HG03097 (cell line): ENCODE results near the gene NETO2.
"Not testable (repeated sequence)": the region's sequence is repeated elsewhere in the genome, so short reads cannot be mapped to it uniquely, and the experiment has no call there.

ENCODE experiments used
- ATAC-seq: cut with Tn5 transposase; IDR thresholded peaks from one replicate; pipeline ENCODE4 v1.9.1; 2021; ENCODE audit not compliant: unreplicated experiment, low FRiP score

NETO2 gene

GRCh38 chr16:47143677-47144558 lies at the start of gene NETO2:
NETO2 (minus strand) TSS chr16:47143945; CDS start chr16:47143612, 333 bp downstream.
- peak; percentile 48 for ATAC-seq

GRCh38 chr16:47182318-47182717 lies 38.6 kb upstream of the NETO2 start:
- ATAC-seq: no peak

DNA sequence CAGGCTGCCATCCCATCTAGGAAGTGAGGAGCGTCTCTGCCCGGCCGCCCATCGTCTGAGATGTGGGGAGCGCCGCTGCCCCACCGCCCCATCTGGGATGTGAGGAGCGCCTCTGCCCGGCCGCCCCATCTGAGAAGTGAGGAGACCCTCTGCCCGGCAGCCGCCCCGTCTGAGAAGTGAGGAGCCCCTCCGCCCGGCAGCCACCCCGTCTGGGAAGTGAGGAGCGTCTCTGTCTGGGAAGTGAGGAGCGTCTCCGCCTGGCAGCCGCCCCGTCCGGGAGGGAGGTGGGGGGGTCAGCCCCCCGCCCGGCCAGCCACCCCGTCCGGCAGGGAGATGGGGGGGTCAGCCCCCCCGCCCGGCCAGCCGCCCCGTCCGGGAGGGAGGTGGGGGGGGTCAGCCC lies 37.3 kb upstream of the NETO2 start:
- ATAC-seq: not testable (repeated sequence)

- ATAC-seq: no peak
Observed at GRCh38 chr16:47180073-47180472, 36.3 kb upstream of the NETO2 start.

- no peak for ATAC-seq
Observed at GRCh38 chr16:47175152-47175551, 31.4 kb upstream of the NETO2 start.

DNA sequence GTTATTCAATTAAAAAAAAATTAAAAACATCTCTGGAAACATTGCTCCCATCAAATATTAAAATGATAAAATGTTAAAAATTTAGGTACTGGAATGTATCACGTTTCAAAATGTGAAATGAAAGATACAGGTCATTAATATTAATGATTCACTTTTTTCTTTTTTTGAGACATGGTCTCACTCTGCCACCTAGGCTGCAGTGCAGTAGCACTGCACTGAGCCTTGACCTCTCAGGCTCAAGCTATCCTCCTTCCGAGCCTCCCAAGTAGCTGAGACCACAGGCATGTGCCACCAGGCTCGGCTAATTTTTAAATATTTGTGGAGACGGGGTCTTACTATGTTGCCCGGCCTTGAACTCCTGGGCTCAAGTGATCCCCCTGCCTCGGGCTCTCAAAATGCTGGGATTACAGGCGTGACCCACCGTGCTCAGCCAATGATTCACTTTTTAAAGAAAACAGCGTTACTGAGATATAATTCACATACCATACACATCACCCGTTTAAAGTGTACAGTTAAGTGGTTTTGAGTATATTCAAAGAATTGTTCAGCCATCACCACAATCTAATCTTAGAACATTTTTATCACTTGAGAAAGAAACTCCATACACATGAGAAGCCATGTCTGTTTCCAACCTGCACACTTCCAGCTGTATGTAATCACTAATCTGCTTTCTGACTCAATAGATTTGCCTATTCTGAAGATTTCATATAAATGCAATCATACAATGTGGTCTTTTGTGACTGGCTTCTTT lies 19.1 kb upstream of the NETO2 start:
- ATAC-seq: no peak

- ATAC-seq: no peak
Observed at GRCh38 chr16:47161464-47161863, 17.7 kb upstream of the NETO2 start.

GRCh38 chr16:47160422-47160821 lies 16.7 kb upstream of the NETO2 start:
- ATAC-seq: no peak

- ATAC-seq: no peak
Observed at GRCh38 chr16:47158992-47159391, 15.2 kb upstream of the NETO2 start.

DNA sequence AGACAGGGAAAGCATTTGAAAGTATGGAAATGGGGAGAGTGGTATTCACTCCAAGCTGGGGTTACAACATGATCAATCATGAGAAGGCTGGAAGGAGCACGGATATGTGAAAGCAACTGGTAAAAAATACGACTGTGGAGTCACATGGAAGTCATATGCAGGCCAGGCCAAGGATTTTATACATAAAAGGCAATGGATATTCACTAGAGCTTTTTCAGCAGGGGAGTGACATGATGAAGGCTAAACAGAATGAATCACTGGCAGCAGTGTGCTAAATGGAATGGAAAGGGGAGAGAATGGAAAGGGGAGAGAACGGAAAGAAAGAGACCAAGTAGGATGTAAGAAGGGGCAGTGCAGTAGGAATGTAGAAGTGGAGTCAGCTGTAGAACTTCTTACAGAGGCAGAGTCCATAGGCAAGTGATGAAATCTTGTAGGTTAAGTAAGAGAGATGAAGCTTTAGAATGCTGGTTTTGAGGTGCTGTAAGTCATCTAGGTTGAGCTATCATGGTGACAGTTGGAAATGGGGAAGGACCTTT lies 13.0 kb upstream of the NETO2 start:
- ATAC-seq: no peak

DNA sequence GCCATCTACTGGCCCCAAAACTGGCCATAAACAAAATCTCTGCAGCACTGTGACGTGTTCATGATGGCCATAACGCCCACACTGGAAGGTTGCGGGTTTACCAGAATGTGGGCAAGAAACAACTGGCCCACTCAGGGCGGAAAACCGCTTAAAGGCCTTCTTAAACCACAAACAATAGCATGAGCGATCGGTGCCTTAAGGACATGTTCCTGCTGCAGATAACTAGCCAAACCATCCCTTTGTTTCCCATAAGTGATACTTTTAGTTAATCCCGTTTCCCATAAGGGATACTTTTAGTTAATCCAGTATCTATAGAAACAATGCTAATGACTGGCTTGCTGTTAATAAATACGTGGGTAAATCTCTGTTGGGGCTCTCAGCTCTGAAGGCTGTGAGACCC lies 8.8 kb upstream of the NETO2 start:
- ATAC-seq: not testable (repeated sequence)

- ATAC-seq: no peak
Observed at GRCh38 chr16:47150067-47150466, 6.3 kb upstream of the NETO2 start.

- ATAC-seq: no peak
Observed at GRCh38 chr16:47144559-47144877, 773 bp upstream of the NETO2 start.

DNA sequence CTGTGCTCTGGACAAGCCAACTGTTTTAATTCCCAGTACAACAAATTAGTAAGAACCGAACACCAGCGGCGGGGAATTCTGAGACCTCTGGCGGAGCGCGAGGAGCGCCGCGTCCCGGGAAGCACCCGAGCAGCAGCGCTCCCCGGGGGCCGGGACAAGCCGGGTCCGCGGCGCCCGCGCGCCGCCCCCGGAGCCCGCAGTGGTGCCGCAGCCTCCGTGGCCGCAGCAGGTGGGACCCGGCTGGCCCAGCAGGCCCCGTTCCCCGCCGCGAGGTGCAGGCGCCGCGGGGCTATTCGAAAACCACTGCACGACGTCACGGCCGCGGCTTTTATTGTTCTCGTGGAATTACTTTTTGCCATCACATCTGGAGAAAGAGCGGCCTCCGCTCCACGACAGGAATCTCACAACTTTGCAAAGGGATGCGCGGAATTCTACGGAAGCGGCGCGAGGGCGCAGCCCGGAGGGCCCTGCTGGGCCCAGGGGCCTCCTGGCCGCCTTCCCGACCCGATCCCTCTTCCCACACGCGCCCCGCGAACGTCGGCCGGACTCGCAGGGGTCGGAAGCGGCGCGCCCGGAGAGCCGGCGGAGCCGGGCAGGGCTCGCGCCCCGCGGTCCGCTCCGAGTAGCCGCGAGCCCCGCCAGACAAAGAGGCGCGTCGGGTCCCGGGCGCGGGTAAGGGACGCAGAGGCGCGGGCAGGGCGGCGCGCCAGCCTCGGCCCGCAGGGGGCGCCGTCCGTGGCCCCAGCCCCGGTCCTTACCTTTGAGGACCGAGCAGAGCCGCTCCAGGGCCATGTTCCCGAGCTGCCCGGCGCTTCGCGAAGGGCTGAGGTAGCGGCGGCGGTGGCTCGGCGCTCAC lies 696 bp downstream of the NETO2 start:
- peak; percentile 58 for ATAC-seq

GRCh38 chr16:47142486-47142820 lies 1.3 kb downstream of the NETO2 start:
- no peak for ATAC-seq

- peak; percentile 47 for ATAC-seq
Observed at GRCh38 chr16:47141773-47142485, 1.8 kb downstream of the NETO2 start.

DNA sequence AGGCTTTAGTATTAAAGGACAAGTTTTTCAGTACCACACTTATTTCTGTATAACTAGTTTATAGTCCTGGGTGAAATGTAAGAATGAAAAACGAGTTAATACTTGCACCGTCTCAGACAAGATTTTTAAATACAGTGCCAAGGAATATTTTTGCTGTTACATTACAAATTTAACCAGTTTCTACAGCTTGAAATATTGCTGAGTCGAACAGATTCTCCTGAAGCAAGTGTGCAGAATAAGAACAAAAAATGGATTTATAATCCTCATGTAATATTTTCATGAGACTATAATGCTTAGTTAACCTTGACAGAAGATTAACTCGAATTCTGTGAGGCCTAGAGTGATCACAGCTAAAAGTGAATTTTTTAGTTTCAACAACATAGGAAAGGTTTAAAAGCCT lies 3.1 kb downstream of the NETO2 start:
- no peak for ATAC-seq

DNA sequence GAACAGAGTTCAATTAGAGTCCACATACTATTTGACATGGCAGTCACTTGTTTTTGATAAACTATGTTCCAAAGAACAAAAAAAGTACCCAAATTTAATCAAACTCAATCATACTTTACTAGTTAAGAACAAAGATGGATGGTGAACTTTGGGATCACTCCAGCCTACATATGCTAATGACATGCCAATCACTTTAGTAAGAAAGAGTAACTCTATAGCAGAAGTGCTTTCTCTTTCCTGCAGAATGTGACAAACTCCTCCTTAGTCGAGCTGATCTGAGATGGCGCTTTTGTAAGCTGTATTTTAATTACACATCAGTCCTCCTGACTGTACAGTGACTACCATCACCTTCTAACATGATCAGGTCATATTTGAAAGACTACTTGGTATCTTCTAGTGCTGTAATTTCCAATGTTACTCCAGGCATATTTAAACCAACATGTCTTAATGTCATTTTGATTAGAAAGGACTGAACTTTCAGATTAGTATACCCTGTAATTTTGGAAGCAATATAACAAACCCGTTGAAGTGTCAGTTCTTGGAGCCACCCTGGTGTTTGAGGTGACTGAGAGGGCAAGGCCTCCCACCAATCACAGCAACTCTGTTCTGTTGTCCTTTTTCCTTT lies 4.1 kb downstream of the NETO2 start:
- no peak for ATAC-seq

GRCh38 chr16:47137925-47138324 lies 5.8 kb downstream of the NETO2 start:
- not testable (repeated sequence) for ATAC-seq
